Neural progenitor cell (in vitro differentiated cells): ENCODE results near the gene CSNK1G1. TPM values are rescaled to one million over a fixed set of nuclear protein-coding genes. Genes with fewer than 3 reads are reported as not detected.

Source experiments
- DNase-seq: peaks from one replicate; pipeline ENCODE4 v3.0.0-alpha.2; 2016; ENCODE audit warnings: low spot score
- H2AFZ ChIP-seq: fragments of 200-600 bp; sonication (generic); replicated peaks from 2 replicates; pipeline ENCODE4 v1.6.1; 2016; ENCODE audit warnings: antibody characterized with exemption
- H3F3A ChIP-seq: fragments of 200-600 bp; sonication (generic); 2 replicates; pipeline ENCODE4 v1.6.1; 2016; ENCODE audit warnings: antibody characterized with exemption, low read depth
- H3K27ac ChIP-seq: fragments of 200-600 bp; sonication (generic); 2 replicates; pipeline ENCODE4 v1.5.1; 2016; ENCODE audit warnings: mild to moderate bottlenecking
- H3K27me3 ChIP-seq: fragments of 200-600 bp; sonication (generic); 2 replicates; pipeline ENCODE4 v1.6.1; 2016; ENCODE audit warnings: mild to moderate bottlenecking, moderate library complexity
- H3K36me3 ChIP-seq: fragments of 200-600 bp; sonication (generic); 2 replicates; pipeline ENCODE4 v1.5.1; 2016
- H3K4me1 ChIP-seq: fragments of 200-600 bp; sonication (generic); 2 replicates; pipeline ENCODE4 v1.6.1; 2016; ENCODE audit warnings: mixed run types
- H3K4me2 ChIP-seq: fragments of 200-600 bp; sonication (generic); 2 replicates; pipeline ENCODE4 v1.6.1; 2016
- H3K4me3 ChIP-seq: fragments of 200-600 bp; sonication (generic); 2 replicates; pipeline ENCODE4 v1.5.1; 2016
- H3K79me2 ChIP-seq: fragments of 200-600 bp; sonication (generic); 2 replicates; pipeline ENCODE4 v1.6.1; 2016; ENCODE audit warnings: low read depth
- H3K9ac ChIP-seq: fragments of 200-600 bp; sonication (generic); 2 replicates; pipeline ENCODE4 v1.6.1; 2016
- H3K9me3 ChIP-seq: fragments of 200-600 bp; sonication (generic); 2 replicates; pipeline ENCODE4 v1.5.1; 2016; ENCODE audit warnings: low read depth
- H4K20me1 ChIP-seq: fragments of 200-600 bp; sonication (generic); 2 replicates; pipeline ENCODE4 v1.6.1; 2016; ENCODE audit warnings: low read depth
- H3K27ac Mint-ChIP-seq: 3 replicates; pipeline ENCODE4 v1.8.0; 2021; ENCODE audit warnings: mixed read lengths
- H3K27me3 Mint-ChIP-seq: 2 replicates; pipeline ENCODE4 v1.8.0; 2022; ENCODE audit warnings: low read depth, mild to moderate bottlenecking, inconsistent platforms, moderate library complexity, mixed read lengths; ENCODE audit not compliant: insufficient read depth
- H3K36me3 Mint-ChIP-seq: 3 replicates; pipeline ENCODE4 v1.8.0; 2021; ENCODE audit warnings: mixed read lengths
- H3K4me1 Mint-ChIP-seq: 3 replicates; pipeline ENCODE4 v1.8.0; 2021; ENCODE audit warnings: mixed read lengths
- H3K4me3 Mint-ChIP-seq: 3 replicates; pipeline ENCODE4 v1.8.0; 2021; ENCODE audit warnings: mild to moderate bottlenecking, moderate library complexity, mixed read lengths
- H3K9me3 Mint-ChIP-seq: 3 replicates; pipeline ENCODE4 v1.8.0; 2020; ENCODE audit warnings: mixed read lengths
- CTCF ChIP-seq: fragments of 200-600 bp; sonication (generic); IDR thresholded peaks from 2 replicates; pipeline ENCODE4 v1.5.1; 2017; ENCODE audit warnings: antibody characterized with exemption, mild to moderate bottlenecking
- EZH2 ChIP-seq: fragments of 200-600 bp; sonication (generic); IDR thresholded peaks from 2 replicates; pipeline ENCODE4 v1.6.1; 2017; ENCODE audit warnings: antibody characterized with exemption, mild to moderate bottlenecking, moderate library complexity
- EZH2phosphoT487 ChIP-seq: fragments of 200-600 bp; sonication (generic); IDR thresholded peaks from 2 replicates; pipeline ENCODE4 v1.6.1; 2017; ENCODE audit warnings: antibody characterized with exemption
- total RNA-seq: library from RNA; depleted of rRNA; stranded (reverse); fragments of >200 nt; gene quantifications from 2 replicates; pipeline ENCODE4 v1.2.3, GENCODE V29; 2015; ENCODE audit warnings: low replicate concordance

Gene CSNK1G1
- total RNA-seq, 1 donor from 2014 or later: 23.0 TPM

DNA sequence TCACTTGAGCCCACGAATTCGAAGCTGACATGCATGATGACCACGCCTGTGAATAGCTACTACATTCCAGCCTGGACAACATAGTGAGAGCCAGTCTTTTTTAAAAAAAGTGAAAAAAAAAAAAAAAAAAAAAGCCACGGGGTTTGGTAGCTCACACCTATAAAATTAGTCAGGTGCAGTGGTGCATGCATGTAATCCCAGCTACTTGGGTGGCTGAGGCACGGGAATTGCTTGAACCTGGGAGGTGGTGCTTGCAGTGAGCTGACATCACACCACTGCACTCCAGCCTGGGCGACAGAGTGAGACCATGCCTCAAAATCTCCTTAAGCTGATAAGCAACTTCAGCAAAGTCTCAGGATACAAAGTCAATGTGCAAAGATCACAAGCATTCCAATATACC, 44.4 kb downstream of the CSNK1G1 start:
- H3K4me1 ChIP-seq: peaks cover 19% of the 10 kb centered on the region
- no peaks in the 10 kb centered on the region for H3K36me3 ChIP-seq
- H3K4me3 Mint-ChIP-seq: no peak overlapping the region
- H3K4me2 ChIP-seq: no peak overlapping the region
- no peak overlapping the region for H3K9ac ChIP-seq
- H3K9me3 Mint-ChIP-seq: peaks cover 8% of the 10 kb centered on the region
- no peak overlapping the region for H3K4me3 ChIP-seq
- DNase-seq: no peak
- H3F3A ChIP-seq: peaks cover 20% of the 10 kb centered on the region
- peaks cover 25% of the 10 kb centered on the region for H4K20me1 ChIP-seq
- no peaks in the 10 kb centered on the region for H3K9me3 ChIP-seq
- H3K27me3 Mint-ChIP-seq: peaks cover 17% of the 10 kb centered on the region
- H3K27ac ChIP-seq: no peak overlapping the region
- TF ChIP-seq EZH2 (no peak), EZH2phosphoT487 (no peak), CTCF (no peak)
- H3K36me3 Mint-ChIP-seq: peaks cover 5% of the 10 kb centered on the region
- H3K4me1 Mint-ChIP-seq: peaks cover 16% of the 10 kb centered on the region
- peaks cover 45% of the 10 kb centered on the region for H3K79me2 ChIP-seq
- no peaks in the 10 kb centered on the region for H3K27me3 ChIP-seq
- no peak overlapping the region for H3K27ac Mint-ChIP-seq
- no peak overlapping the region for H2AFZ ChIP-seq

DNA sequence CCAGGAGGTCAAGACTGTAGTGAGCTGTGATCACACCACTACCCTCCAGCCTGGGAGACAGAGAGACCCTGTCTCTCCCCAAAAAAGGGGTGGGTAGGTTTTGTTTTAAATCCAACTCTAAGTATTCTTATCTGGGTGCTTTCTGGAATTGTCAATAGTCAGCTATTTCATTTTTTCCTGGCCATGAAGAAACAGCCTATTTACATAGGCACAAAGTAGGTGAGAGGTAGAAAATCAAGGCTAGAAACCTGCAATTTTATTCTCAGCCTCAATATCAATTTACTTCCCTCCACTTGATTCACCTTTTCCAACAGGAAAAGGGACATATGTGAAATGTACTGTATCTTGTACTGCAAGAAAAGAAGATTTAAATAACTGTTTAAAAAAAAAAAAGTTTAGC, 45.9 kb downstream of the CSNK1G1 start:
- H3K27ac Mint-ChIP-seq: no peak overlapping the region
- Histone ChIP-seq H3K36me3 (no peaks in the 10 kb centered on the region), H3K9me3 (no peaks in the 10 kb centered on the region), H3K79me2 (peaks cover 50% of the 10 kb centered on the region), H4K20me1 (peaks cover 11% of the 10 kb centered on the region), H3K4me2 (no peak overlapping the region), H3K4me1 (peaks cover 13% of the 10 kb centered on the region), H3F3A (peaks cover 6% of the 10 kb centered on the region), H3K27ac (no peak overlapping the region), H3K9ac (no peak overlapping the region), H3K4me3 (no peak overlapping the region), H3K27me3 (no peaks in the 10 kb centered on the region), H2AFZ (no peak overlapping the region)
- TF ChIP-seq CTCF (no peak), EZH2phosphoT487 (no peak), EZH2 (no peak)
- no peak for DNase-seq
- peaks cover 16% of the 10 kb centered on the region for H3K9me3 Mint-ChIP-seq
- no peak overlapping the region for H3K4me3 Mint-ChIP-seq
- peaks cover 17% of the 10 kb centered on the region for H3K27me3 Mint-ChIP-seq
- peaks cover 7% of the 10 kb centered on the region for H3K4me1 Mint-ChIP-seq
- H3K36me3 Mint-ChIP-seq: peaks cover 13% of the 10 kb centered on the region

DNA sequence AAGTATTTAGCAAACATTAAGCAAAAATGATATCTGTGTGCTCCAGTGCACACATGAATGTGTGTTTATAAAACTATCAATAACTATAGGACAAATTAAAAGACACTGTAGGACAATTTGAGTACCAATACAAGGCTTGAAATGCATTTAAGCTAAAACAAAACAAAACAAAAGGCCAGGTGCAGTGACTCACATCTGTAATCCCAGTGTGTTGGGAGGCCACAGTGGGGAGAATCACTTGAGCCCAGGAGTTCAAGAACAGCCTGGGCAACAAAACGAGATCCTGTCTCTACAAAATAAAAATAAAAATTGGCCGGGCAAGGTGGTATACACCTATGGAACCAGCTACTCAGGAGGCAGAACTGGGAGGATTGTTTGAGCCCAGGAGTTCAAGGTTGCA, 50.7 kb downstream of the CSNK1G1 start:
- DNase-seq: peak; percentile 20
- Histone ChIP-seq H4K20me1 (no peaks in the 10 kb centered on the region), H3K36me3 (no peaks in the 10 kb centered on the region), H3K9me3 (no peaks in the 10 kb centered on the region), H2AFZ (no peak overlapping the region), H3K27me3 (no peaks in the 10 kb centered on the region), H3K27ac (no peak overlapping the region), H3K9ac (no peak overlapping the region), H3K4me2 (peak overlapping the region; percentile 16), H3K4me1 (peaks cover 7% of the 10 kb centered on the region), H3K79me2 (peaks cover 19% of the 10 kb centered on the region), H3F3A (no peaks in the 10 kb centered on the region), H3K4me3 (no peak overlapping the region)
- Mint-ChIP-seq H3K9me3 (peaks cover 8% of the 10 kb centered on the region), H3K4me3 (no peak overlapping the region), H3K27ac (no peak overlapping the region), H3K36me3 (peaks cover 12% of the 10 kb centered on the region), H3K4me1 (no peaks in the 10 kb centered on the region), H3K27me3 (peaks cover 5% of the 10 kb centered on the region)
- TF ChIP-seq EZH2 (no peak), EZH2phosphoT487 (no peak), CTCF (no peak)
